GM13976 (cell line): Measurements from ENCODE around the gene TRAFD1.
"Not testable (repeated sequence)": the region's sequence is repeated elsewhere in the genome, so short reads cannot be mapped to it uniquely, and the experiment has no call there.

ENCODE experiments used
- DNase-seq: peaks from one replicate; pipeline ENCODE4 v3.0.0; 2012; ENCODE audit warnings: low spot score
- CTCF ChIP-seq: IDR thresholded peaks from 2 replicates; pipeline ENCODE4 v1.5.1; 2012; ENCODE audit warnings: borderline replicate concordance, mild to moderate bottlenecking; ENCODE audit not compliant: insufficient read depth; ENCODE audit errors: extremely low read depth, missing control alignments, control extremely low read depth
- in situ Hi-C: fragments of 300-500 bp; cut with MboI; formaldehyde crosslinking; loops from one replicate; pipeline ENCODE4 v1.12.0; 2022; ENCODE audit warnings: low sequenced_read_pairs, mixed read lengths, inconsistent platforms; ENCODE audit not compliant: unreplicated experiment

TRAFD1 gene

GRCh38 chr12:112097641-112098040 is 27.7 kb upstream of the TRAFD1 start:
- DNase-seq = no peak
- in situ Hi-C loops = no loop called here
- no peak for TF ChIP-seq CTCF

GRCh38 chr12:112100500-112100899 is 24.9 kb upstream of the TRAFD1 start:
- DNase-seq, in situ Hi-C loops: not testable (repeated sequence)

GRCh38 chr12:112102127-112102526 is 23.2 kb upstream of the TRAFD1 start:
- no peak for DNase-seq
- TF ChIP-seq CTCF = no peak
- in situ Hi-C loops = no loop called here

- in situ Hi-C loops, DNase-seq: not testable (repeated sequence)
These were observed 22.6 kb upstream of the TRAFD1 start for GRCh38 chr12:112102746-112103145.

- no peak for TF ChIP-seq CTCF
- in situ Hi-C loops = no loop called here
- no peak for DNase-seq
These were observed 21.4 kb upstream of the TRAFD1 start for GRCh38 chr12:112103758-112104503.

- TF ChIP-seq CTCF = no peak
- DNase-seq = no peak
- in situ Hi-C loops = no loop called here
These were observed 19.5 kb upstream of the TRAFD1 start for GRCh38 chr12:112105891-112106290.

- no peak for DNase-seq
- in situ Hi-C loops = no loop called here
- TF ChIP-seq CTCF = no peak
These were observed 17.8 kb upstream of the TRAFD1 start for GRCh38 chr12:112107306-112108201.
